Stimulated activated CD4-positive, alpha-beta T cell treated with anti-CD3 and anti-CD28 coated beads, Interleukin-4, amount 100 ng/mL, for 1 hour (primary cell): ENCODE measurements around the gene CAPN5.
"Not testable (repeated sequence)": the region's sequence is repeated elsewhere in the genome, so short reads cannot be mapped to it uniquely, and the experiment has no call there.

ENCODE experiments used
- DNase-seq: peaks from one replicate; pipeline ENCODE4 v3.0.0-alpha.2; 2020

CAPN5 gene

GRCh38 chr11:77044356-77044755 is 22.4 kb upstream of the CAPN5 start:
- DNase-seq: no peak

- no peak for DNase-seq
Observed at GRCh38 chr11:77044886-77045285, 21.9 kb upstream of the CAPN5 start.

DNA sequence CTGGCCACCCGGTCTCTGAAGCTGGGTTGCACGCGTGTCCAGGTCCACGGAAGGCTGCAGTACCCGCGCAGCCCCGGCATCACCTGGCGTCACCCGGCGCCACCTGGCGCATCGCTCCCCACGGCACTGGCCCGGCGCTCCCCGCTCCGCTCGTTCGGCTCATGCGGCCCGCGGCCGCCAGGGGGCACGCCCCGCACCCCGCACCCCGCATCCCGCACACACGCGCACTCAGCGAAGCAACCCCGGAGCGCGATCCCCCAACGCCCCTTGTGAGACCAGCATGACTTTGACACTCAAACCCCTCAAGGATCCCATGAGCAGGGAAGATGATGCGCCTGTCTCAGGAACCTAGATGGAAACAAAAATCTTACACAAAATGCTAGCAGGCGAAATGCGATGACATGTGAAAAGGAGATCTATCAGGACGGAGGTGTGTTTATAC is 20.7 kb upstream of the CAPN5 start:
- DNase-seq: peak; percentile 67

DNA sequence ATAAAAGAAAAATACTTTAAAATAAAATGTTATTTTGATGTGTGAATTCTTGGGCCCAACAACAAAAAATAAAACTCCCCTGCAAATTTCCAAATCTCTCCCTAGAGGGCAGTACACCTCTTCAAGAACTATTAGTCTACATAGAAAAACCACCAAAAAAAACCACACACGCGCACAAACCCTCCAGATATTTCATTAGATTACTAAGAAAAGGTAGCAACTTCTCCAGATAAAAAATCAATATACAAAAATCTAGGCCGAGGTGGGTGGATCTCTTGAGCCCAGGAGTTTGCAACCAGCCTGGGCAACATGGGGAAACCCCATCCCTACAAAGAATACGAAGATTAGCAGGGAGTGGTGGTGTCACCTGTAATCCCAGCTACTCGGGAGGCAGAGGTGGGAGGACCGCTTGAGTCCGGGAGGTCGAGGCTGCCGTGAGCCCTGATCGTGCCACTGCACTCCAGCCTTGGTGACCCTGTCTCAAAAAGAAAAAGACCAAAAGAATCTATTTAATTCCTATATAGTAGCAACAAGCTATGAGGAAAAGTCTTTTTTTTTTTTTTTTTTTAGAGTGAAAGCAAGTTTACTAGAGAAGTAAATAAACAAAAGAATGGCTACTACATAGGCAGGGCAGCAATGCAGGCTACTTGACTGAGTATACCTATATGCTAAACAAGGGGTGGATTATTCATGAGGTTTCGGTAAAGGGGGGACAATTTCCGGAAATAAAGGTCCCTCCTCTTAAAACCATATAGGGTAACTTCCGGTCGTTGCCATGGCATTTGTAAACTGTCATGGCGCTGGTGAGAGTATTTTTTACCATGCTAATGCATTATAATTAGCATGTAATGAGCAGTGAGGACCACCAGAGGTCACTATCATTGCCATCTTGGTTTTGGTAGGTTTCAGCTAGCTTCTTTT is 19.5 kb upstream of the CAPN5 start:
- peak; percentile 52 for DNase-seq

DNA sequence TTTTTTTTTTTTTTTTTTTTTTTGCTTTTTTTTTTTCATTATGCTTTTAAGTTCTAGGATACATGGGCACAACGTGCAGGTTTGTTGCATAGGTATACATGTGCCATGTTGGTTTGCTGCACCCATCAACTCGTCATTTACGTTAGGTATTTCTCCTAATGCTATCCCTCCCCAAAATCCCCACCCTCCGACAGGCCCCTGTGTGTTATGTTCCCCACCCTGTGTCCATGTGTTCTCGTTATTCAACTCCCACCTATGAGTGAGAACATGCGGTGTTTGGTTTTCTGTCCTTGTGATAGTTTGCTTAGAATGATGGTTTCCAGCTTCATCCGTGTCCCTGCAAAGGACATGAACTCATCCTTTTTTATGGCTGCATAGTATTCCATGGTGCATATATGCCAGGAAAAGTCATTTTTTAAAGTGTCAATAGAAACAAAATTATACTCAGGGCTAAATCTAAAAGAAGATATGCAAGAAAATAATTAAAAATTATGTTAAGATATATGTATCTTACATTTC is 18.8 kb upstream of the CAPN5 start:
- DNase-seq: not testable (repeated sequence)

DNA sequence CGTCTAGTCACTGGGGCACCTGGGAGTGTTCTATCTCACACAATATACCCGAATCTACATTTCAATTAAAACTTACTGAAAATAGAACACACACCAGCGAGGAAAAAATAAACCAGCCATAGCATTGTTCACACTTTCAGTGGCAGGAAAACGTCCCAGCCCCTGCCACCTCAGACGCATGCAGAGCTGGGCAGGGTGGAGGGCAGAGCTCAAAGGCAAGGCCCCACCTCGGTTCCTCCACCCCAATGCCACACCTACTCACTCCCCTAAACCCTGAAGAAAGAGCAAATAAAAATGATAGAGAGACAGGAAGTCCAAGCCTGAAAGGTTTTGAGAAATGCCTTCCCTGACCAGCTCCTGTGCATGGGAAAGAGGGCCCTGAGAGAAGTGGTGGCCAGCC is 17.7 kb upstream of the CAPN5 start:
- DNase-seq: no peak

DNA sequence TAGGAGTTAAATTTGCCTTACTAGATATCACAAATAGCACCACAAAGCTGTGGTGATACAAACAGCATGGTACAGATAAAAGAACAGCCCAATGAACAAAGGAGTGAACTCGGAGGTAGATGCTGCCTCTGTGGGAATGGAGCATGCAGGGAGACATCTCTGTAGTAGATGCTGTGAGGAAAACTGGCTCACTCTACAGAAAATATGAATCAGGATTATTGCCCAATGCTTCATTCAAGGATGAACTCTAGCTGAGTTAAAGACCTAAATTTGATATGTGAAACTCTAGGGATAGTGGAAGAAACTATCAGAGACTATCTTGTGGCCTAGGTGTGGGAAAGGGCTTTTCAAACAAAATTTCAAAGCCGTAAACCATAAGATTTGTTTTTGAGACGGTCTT is 15.3 kb upstream of the CAPN5 start:
- DNase-seq: no peak

DNA sequence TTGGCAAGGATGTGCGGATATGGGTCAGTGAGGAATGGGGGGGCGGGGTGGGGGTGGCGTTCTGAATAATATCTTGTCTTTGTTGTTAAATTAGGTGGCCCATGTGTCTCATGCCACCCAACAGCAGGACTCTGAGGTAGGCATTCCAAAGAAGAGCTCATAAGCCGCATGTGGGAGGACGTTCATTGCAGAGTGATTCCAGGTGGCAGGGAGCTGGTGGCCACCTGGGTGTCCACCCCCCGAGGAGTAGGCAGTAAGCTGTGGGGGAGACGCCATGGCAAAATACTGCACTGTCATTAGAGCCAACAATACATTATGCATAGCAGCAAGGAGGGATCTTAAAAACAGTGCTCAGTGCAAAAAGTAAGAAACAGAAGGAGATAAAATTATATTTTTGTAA is 14.3 kb upstream of the CAPN5 start:
- no peak for DNase-seq

DNA sequence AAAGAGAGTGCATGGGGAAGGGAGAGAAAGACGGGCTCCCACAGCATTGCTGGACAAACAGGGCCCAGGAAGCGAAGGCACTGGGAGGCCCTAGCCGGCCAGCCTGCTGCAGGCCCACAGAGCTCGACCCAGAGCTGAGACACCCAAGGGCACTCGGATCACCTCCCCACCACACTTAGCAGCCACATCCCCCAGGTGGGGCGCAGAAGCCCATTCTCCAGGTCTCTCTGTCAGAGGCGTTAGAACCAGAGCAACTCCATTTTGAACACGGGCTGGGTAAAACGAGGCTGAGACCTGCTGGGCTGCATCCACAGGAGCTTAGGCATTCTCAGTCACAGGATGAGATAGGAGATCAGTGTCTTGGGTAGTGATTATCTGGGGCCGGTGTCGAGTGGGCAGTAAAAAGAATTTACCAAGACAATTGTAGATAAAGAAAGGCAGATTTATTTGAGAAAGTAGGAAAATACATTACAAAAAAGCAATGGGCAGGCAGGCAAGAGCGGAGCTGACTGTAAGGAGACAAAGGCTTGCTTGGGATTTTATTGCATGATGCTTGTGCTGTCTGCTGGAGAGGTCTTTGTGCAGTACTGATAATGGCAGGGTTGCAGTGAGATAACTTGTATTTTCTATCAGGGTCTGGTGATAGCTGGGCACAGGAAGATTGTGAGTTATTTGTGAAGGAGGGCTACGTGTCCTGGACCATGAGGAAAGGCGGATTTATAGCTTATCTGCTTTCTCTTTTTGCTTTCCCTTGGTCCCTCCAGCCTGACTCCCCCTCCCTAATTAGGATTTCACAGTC is 13.4 kb upstream of the CAPN5 start:
- no peak for DNase-seq

GRCh38 chr11:77054084-77054483 is 12.7 kb upstream of the CAPN5 start:
- DNase-seq: no peak

GRCh38 chr11:77055101-77055561 is 11.6 kb upstream of the CAPN5 start:
- no peak for DNase-seq

DNA sequence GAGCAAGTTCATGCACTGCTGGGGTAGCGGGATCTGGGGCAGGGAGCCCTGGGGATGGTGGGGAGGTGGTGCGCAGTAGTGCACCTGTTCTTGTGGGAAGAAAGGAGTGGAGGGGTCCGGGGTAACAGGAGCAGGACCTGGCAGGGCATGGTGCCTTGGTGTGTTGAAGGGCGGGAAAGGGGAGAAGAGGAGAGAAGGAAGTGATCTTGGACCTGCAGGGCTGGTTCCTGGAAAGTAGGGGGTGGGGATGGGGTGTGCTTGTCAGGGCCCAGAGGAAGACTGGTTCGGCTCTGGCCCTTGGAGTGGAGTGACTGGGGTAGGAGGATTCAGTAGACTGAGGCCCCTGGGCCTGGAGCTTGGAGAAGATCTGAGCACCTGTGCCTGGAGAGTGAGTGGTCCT is 10.9 kb upstream of the CAPN5 start:
- DNase-seq: no peak

GRCh38 chr11:77056814-77057402 is 9.9 kb upstream of the CAPN5 start:
- DNase-seq: no peak

DNA sequence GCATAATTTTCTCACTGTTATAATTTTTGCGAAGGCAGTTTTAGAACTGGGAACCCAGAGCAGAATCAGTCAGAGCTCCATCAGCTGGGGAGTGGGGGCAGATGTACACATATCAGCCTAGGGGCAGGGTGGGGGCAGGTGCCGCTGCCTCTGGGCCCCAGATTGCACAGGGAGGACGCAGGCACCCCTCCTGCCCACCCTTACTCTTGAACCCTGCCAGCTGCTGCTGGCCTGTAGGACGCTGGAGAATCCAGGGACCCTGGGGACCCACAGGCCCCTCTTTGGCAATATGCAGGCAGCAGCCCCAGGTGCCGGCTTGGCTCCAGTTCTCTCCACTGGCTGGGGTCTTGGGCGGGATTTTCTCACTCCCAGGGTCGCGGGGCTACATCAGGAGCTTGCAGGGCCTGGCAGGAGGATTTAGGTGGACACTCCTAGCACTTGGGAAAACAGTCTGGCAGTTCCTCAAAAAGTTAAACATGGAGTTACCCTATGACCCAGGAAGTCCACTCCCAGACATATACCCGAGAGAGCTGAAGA is 8.8 kb upstream of the CAPN5 start:
- no peak for DNase-seq

DNA sequence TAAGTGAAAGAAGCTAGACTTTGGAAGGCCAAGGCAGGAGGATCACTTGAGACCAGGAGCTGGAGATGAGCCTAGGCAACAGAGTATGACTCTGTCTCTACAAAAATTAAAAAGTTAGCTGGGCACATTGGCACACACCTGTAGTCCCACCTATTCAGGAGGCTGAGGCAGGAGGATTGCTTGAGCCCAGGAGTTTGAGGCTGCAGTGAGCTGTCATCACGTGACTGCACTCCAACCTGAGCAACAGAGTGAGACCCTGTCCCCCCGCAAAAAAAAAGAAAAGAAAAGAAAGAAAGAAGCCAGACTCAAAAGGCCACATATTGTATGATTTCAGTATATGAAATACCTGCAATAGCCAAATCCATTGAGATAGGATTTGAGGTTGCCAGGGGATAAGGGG is 7.9 kb upstream of the CAPN5 start:
- no peak for DNase-seq

DNA sequence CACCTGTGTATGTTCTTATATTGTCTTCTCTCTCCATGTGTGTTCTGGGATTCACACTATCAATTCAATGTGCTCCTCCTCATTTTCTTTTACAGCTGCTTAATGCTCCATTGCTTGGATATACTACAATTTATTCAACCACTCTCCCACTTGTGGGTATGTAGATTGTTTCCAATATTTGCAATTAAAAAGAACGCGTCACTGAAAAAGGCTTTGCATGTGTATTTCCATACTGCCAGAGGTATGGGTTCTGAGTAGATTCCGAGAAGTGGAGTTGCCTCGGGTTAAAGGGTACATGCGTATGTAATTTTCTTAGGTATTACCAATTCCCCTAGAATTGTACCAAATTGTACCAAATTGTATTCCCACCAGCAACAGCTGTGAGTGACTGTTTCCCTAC is 7.0 kb upstream of the CAPN5 start:
- DNase-seq: no peak

DNA sequence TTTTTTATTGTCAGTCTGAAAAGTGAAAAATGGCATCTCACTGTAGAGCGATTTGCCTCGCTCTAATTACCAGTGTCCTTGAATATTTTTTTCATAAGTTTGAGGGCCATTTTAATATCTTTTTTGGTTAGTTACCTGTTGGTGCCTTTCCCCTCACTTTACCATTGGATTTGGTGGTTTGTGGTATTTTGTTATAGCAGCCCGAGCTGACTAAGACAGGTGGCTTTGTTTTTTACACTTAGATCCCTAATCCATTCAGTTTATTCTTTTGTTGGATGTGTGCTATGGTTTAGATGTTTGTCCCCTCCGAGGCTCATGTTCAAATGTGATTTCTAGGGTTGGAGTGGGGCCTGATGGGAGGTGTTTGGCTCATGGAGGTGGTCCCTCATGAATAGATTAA is 6.5 kb upstream of the CAPN5 start:
- DNase-seq: no peak

- DNase-seq: not testable (repeated sequence)
Observed at GRCh38 chr11:77061258-77061657, 5.5 kb upstream of the CAPN5 start.

DNA sequence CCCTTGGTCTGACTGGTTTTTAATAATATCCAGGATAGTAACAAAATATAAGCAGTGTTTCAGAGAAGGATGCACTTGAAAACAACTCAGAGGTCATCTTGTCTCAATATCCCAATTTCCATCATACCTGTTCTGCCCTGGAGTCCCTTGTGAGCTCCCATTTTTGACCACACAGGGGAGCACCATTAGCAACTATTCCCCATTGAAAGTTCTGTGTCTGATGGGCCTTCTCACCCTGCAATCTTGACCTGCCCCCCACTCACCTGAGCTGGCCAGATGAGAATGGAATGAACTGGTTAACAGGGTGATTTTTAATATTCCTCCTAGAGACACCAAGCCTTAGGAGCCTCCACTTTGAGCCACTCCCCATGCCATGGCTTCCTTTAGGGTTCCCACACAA is 3.8 kb upstream of the CAPN5 start:
- no peak for DNase-seq

- no peak for DNase-seq
Observed at GRCh38 chr11:77063407-77063806, 3.4 kb upstream of the CAPN5 start.

DNA sequence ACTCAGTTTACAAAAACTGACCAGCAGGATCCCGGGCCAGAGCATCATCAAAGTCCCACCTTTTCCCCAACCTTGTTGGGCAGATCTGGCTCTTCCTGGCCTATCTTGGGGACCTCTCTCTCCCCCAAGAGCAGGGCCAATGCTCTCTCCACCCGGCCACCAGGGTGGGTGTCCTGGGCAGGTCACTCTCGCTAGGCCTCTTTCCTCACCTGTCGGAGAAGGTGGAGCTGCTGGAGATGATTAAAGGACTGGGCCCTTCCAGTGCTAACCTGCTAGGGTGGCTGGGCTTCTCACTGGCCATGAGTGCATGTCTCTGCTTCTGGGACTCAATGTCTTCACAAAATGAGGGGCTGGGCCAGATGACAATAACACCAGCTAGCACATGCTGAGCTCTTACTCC is 2.9 kb upstream of the CAPN5 start:
- no peak for DNase-seq

DNA sequence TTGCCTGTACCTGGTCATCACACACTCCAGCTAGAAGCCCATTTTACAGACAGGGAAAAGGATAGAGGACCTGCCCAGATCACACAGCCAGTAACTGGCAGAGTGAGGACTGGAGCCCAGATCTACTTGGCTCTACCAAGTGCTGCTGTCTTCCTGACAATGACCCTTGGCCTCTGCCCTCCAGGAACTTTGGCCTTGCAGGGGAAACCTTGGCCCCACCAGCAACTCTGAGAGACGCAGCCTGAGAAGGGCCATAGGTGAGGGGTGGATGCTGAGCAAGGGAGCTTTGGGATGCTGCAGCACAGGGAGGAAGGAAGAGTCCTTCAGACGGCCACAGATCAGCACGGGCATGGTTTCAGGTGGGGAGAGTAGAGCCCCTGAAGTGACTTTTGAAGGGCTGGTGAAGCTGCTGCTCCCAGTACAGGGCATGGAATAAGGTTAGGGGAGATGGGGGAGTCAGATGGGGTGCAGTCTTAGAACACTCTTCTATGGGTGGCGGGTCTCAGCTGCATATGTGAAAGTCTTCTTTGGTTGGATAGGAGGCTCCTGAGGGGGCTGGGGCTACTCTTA is 2.0 kb upstream of the CAPN5 start:
- no peak for DNase-seq

DNA sequence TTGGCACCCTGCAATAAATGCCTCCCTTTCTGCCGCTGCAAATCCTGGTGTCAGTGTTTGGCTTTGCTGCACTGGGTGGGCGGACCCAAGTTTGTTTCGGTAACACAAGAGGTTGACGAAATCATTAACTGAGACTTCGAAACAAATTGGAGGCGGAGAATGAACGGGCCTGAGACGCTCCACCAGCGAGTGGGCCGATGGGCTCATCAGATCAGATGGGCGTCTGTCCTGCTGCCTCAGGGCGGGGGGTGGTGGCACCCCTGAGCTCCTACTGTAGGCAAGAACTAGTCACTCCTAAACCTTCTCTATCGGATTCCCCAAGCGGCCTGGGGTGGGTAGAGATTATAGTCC is 918 bp upstream of the CAPN5 start:
- peak; percentile 18 for DNase-seq
